GM21360 (cell line): ENCODE measurements around the gene DLGAP4.
"Not testable (repeated sequence)": the region's sequence is repeated elsewhere in the genome, so short reads cannot be mapped to it uniquely, and the experiment has no call there.

Experiments used
- ATAC-seq: cut with Tn5 transposase; IDR thresholded peaks from one replicate; pipeline ENCODE4 v1.9.1; 2021; ENCODE audit warnings: mild to moderate bottlenecking, moderate library complexity; ENCODE audit not compliant: unreplicated experiment

Gene DLGAP4

GRCh38 chr20:36466089-36466488, 159.9 kb downstream of the DLGAP4 start:
- ATAC-seq, result no peak

- ATAC-seq, result no peak
Observed at GRCh38 chr20:36467076-36467999, 161.2 kb downstream of the DLGAP4 start.

GRCh38 chr20:36468149-36469000, 162.2 kb downstream of the DLGAP4 start:
- ATAC-seq, result no peak

- no peak for ATAC-seq
Observed at GRCh38 chr20:36469973-36470372, 163.8 kb downstream of the DLGAP4 start.

GRCh38 chr20:36471885-36472636, 165.9 kb downstream of the DLGAP4 start:
- no peak for ATAC-seq

- no peak for ATAC-seq
Observed at GRCh38 chr20:36472637-36473090, 166.5 kb downstream of the DLGAP4 start.

- no peak for ATAC-seq
Observed at GRCh38 chr20:36473164-36473563, 167.0 kb downstream of the DLGAP4 start.

GRCh38 chr20:36474563-36474962, 168.4 kb downstream of the DLGAP4 start:
- ATAC-seq, result no peak

GRCh38 chr20:36475054-36475453, 168.9 kb downstream of the DLGAP4 start:
- ATAC-seq, result not testable (repeated sequence)

GRCh38 chr20:36477475-36477874, 171.3 kb downstream of the DLGAP4 start:
- no peak for ATAC-seq

- ATAC-seq, result no peak
Observed at GRCh38 chr20:36478137-36478905, 172.2 kb downstream of the DLGAP4 start.

- no peak for ATAC-seq
Observed at GRCh38 chr20:36479938-36480337, 173.8 kb downstream of the DLGAP4 start.

GRCh38 chr20:36480456-36481048, 174.4 kb downstream of the DLGAP4 start:
- no peak for ATAC-seq

GRCh38 chr20:36481380-36482043, 175.4 kb downstream of the DLGAP4 start:
- ATAC-seq, result no peak

- ATAC-seq, result no peak
Observed at GRCh38 chr20:36482044-36482473, 175.9 kb downstream of the DLGAP4 start.

GRCh38 chr20:36483209-36483918, 177.2 kb downstream of the DLGAP4 start:
- ATAC-seq, result no peak

- no peak for ATAC-seq
Observed at GRCh38 chr20:36483919-36484808, 178.0 kb downstream of the DLGAP4 start.

- no peak for ATAC-seq
Observed at GRCh38 chr20:36485286-36485685, 179.1 kb downstream of the DLGAP4 start.
